Inflammatory macrophage treated with lipopolysaccharide for 4 hours (primary cell): ENCODE data around the gene PLCG2.
A peak's percentile ranks its signal among the peaks of the same experiment; 100 is the strongest.
"Not testable (repeated sequence)": the region's sequence is repeated elsewhere in the genome, so short reads cannot be mapped to it uniquely, and the experiment has no call there.

Source experiments
- DNase-seq: peaks from one replicate; pipeline ENCODE4 v3.0.0-alpha.2; 2020

PLCG2 gene

GRCh38 chr16:81778861-81779535, at the start of gene PLCG2:
TSS of gene PLCG2 (plus strand) at chr16:81779291. CDS start at chr16:81785990, 6,699 bp downstream.
- peak; percentile 86 for DNase-seq

DNA sequence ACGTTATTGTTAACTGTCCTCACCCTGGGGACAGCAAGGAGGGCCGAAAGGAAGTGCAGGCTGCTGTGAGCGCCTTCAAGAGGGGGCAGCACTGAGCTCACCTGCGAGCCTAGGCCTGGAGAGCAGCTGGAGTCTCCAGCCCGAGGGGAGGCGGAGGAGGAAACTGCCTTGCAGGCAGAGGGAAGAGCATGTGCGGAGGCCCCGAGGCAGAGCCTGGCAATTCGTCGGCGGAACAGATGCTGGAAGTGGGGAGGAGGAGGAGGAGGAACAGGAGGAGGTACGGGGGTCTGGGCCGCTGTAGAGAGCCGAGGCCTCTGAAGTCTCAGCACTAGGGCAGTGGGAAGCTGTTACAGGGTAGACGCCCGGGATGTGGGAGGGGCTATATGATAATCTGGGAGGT, 49.6 kb upstream of the PLCG2 start:
- DNase-seq = no peak

- peak; percentile 72 for DNase-seq
These were observed 48.7 kb upstream of the PLCG2 start for GRCh38 chr16:81730090-81731051.

DNA sequence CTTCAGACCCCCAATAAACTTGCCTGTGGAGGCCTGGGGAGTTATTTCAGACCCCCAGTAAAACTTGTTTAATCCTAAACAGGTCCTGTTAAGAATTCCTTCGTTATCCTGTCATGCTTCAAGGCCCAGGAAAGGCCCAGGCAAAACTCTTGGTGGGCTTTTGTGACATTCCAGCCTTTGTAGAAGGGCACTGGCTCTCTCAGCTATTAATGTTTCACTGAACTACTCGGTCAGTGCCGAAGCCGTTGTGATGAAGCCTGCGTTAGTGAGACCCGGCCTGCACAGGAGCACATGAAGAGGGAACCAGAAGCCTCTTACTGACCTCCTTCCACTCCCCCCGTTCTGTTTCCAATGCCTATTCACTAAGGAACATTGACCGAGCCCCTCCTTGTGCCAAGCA, 47.4 kb upstream of the PLCG2 start:
- no peak for DNase-seq

GRCh38 chr16:81732699-81733098, 46.4 kb upstream of the PLCG2 start:
- no peak for DNase-seq

DNA sequence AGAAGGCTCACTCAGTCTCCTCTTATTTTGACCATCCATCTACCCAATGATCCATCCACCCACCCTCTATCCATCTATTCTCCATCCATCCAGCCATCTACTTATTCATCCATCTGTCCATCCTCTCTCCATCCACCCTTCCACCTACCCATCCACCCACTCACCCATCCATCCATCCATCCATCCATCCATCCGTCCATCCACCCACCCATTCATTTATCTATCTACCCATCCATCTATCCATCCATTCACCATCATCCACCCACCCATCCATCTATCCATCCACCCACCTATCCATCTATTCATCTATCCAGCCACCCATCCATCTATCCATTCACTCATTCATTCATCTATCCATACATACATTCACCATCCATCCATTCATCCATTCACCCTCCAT, 45.8 kb upstream of the PLCG2 start:
- no peak for DNase-seq

DNA sequence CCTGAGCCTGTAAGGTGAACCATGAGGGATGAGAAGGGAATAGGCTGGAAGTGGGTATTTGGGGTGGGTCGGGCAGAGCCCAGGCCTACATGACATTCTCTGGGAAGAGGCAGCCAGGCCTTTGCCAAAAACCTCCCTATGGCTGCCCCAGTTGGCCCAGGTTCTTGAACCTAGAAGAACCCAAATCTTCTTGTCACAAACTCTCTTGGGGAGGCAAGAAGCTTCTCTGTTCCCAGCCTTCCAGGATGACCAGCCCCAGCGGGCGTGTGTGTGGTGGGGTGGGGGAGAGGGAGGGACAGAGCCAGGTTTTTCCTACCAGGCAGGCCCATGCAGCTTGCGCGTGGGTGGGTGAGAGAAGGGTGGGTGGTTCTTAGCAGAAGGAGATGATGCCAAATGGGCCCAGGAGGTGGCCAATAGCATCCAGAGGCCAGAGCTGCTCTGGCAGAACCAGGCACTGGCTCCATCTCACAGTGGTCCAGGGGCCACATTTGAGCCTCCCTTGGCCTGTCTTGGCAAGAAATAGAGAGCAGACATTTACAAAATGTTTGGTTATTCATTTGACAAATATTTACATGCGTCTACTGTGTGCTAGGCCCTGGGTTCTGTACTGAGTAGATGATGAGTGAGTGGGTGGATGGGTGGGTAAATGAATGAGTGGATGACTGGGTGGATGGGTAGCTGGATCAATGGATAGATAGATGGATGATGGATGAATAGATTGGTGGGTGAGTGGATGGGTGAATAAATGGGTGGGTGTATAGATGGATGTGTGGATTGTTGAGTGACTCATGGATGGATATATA, 44.3 kb upstream of the PLCG2 start:
- DNase-seq = no peak

DNA sequence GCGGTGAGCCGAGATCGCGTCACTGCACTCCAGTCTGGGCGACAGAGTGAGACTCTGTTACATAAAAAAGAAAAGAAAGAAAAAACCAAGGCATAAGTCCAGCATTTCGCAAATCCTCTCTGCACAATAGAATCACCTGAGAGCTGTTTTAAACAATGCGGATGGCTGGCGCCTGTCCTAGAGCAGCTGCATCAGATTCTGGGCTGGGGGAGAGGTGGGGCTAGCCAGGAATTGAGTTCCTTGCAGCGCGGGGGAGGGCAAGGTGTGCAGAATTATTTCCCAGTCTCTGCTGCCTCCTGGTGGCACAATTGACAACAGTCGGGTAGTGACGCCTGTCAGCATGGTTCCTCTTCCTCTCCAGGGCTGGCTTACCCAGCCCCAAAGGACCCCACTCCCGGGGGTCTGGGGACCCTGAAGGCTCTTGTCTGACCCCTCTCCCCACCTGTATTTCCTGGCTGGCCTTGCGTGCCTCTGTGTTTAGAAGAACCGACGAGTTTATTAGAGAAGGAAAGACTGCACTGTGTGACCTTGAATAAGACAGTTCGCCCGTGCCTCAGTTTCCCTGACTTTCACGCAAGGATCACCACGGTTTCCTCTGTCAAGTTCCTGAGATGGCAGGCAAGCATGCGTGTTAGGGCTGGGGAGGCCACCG, 41.1 kb upstream of the PLCG2 start:
- peak; percentile 70 for DNase-seq

- DNase-seq = peak; percentile 49
These were observed 40.2 kb upstream of the PLCG2 start for GRCh38 chr16:81738783-81739496.

- DNase-seq = no peak
These were observed 39.6 kb upstream of the PLCG2 start for GRCh38 chr16:81739503-81739902.

DNA sequence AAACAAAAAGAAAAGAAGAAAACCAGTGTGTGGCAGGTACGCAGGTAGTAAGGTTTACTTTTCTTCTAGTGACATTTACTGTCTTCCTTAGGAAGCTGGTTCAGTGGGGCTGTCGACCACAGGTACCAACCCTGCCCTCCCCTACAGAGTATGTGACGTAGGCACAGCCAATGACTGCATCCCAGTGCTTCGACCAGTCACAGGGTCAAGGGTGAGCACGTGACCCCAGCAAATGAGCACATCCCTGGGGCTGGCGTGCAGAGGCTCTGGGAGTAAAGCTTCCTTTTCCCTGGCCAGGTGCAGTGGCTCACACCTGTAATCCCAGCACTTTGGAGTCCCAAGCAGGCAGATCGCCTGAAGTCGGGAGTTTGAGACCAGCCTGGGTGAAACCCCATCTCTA, 38.9 kb upstream of the PLCG2 start:
- DNase-seq = peak; percentile 34

DNA sequence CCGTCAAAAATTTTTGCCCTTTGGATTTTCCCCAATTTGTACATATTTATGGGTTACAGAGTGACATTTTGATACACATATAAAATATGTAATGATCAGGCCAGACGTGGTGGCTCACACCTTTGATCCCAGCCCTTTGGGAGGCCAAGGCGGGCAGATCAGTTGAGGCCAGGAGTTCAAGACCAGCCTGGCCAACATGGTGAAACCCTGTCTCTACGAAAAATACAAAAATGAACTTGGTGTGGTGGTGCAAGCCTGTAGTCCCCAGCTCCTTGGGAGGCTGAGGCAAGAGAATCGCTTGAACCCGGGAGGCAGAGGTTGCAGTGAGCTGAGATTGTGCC, 37.7 kb upstream of the PLCG2 start:
- not testable (repeated sequence) for DNase-seq

DNA sequence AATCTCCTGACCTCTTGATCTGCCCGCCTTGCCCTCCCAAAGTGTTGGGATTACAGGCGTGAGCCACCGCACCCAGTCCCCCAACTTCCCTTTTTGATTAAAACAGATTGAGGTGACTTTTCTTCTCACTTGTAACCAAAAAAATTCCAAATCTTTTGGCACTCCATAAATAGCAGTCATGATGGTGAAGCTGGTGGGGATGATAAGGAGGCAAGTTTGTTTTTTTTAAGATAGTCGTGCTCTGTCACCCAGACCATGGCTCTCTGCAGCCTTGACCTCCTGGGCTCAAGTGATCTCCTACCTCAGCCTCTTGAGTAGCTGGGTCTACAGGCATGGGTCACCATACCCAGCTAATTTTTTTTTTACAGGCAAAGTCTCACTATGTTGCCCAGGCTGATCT, 34.7 kb upstream of the PLCG2 start:
- no peak for DNase-seq

GRCh38 chr16:81744911-81745310, 34.2 kb upstream of the PLCG2 start:
- DNase-seq = no peak

GRCh38 chr16:81745704-81746558, 33.2 kb upstream of the PLCG2 start:
- DNase-seq = peak; percentile 67

DNA sequence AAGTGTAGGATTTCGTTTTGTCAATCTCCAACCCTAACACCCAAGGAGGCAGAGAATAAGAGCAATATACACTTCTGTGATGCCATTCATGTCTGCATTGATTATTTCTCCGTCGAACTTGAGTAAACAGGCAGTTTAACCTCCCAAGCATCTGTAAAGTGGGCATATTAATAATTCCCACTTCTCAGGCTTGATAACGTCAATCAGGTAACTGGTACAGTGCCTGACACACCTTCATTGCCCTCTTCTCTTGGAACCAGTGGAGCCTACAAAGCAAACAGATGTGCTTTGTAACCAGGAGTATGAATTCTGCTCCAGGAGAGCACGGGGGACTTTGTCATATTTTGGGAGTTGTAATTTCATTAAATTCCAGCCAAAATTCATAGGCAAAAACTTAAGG, 32.5 kb upstream of the PLCG2 start:
- no peak for DNase-seq

- peak; percentile 58 for DNase-seq
These were observed 30.5 kb upstream of the PLCG2 start for GRCh38 chr16:81748476-81749198.

DNA sequence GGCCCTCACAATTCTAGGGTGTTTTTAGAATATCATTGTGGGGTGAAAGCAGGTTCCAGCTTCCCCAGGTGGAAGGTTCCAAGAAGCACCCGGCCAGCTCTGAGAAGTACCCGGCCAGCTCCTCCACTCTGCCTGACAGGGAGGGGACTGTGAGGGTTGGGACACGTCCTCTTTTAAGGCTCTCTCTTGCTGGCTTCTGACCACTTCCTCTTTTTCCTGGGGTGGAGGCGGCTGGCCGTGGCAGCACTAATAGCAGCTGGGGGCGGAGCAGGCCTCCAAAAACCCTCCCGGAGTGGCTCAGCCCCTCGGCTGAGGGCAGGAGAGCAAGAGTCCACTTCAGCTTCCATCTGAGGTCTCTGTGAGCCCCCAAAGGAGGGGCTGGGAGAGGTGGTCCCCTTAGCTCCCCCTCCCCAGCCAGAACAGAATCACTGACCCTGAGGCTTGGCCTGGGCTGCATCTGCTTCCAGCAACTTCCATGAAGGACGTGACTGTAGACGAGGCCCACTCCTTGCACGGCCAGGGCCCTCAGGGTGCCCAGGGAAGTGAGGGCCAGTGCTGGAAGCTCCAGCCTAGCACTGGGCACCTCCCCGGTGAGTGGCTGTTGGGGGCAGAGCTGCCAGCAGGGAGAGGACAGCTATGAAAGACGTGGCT, 26.7 kb upstream of the PLCG2 start:
- peak; percentile 93 for DNase-seq

GRCh38 chr16:81752876-81753227, 26.2 kb upstream of the PLCG2 start:
- no peak for DNase-seq

GRCh38 chr16:81754858-81755257, 24.2 kb upstream of the PLCG2 start:
- DNase-seq = peak; percentile 43
